NCI-H2081 treated with DMSO at 0.1 percent for 48 hours (cell line): ENCODE measurements around the gene CCDC194.
"Not testable (repeated sequence)": the region's sequence is repeated elsewhere in the genome, so short reads cannot be mapped to it uniquely, and the experiment has no call there.

Experiments used
- DNase-seq: peaks from one replicate; lab custom pipeline; 2025; lab: John Stamatoyannopoulos, UW

Gene CCDC194

GRCh38 chr19:17370026-17370587, 23.9 kb downstream of the CCDC194 start:
- no peak for DNase-seq

- DNase-seq: no peak
Measured at GRCh38 chr19:17365361-17365760, 28.6 kb downstream of the CCDC194 start.

GRCh38 chr19:17363852-17364605, 30.0 kb downstream of the CCDC194 start:
- DNase-seq: not testable (repeated sequence)

GRCh38 chr19:17359905-17360800, 33.8 kb downstream of the CCDC194 start:
- no peak for DNase-seq

- no peak for DNase-seq
Measured at GRCh38 chr19:17358395-17358794, 35.6 kb downstream of the CCDC194 start.

GRCh38 chr19:17357724-17358123, 36.3 kb downstream of the CCDC194 start:
- no peak for DNase-seq

GRCh38 chr19:17357078-17357666, 36.8 kb downstream of the CCDC194 start:
- no peak for DNase-seq

GRCh38 chr19:17353386-17353785, 40.6 kb downstream of the CCDC194 start:
- no peak for DNase-seq

- no peak for DNase-seq
Measured at GRCh38 chr19:17352608-17353280, 41.3 kb downstream of the CCDC194 start.

GRCh38 chr19:17351815-17352435, 42.1 kb downstream of the CCDC194 start:
- no peak for DNase-seq

GRCh38 chr19:17348700-17349099, 45.3 kb downstream of the CCDC194 start:
- no peak for DNase-seq

- DNase-seq: no peak
Measured at GRCh38 chr19:17347877-17348276, 46.1 kb downstream of the CCDC194 start.

GRCh38 chr19:17347361-17347760, 46.6 kb downstream of the CCDC194 start:
- no peak for DNase-seq

GRCh38 chr19:17346109-17346671, 47.8 kb downstream of the CCDC194 start:
- DNase-seq: no peak

GRCh38 chr19:17341845-17342244, 52.2 kb downstream of the CCDC194 start:
- DNase-seq: no peak

GRCh38 chr19:17341386-17341785, 52.6 kb downstream of the CCDC194 start:
- DNase-seq: no peak

GRCh38 chr19:17340871-17341357, 53.1 kb downstream of the CCDC194 start:
- no peak for DNase-seq
